Activated naive CD4-positive, alpha-beta T cell treated with anti-CD3 and anti-CD28 coated beads, Interleukin-2, amount 50 U/mL, for 24 hours (primary cell): ENCODE results near the gene PRR20E.
"Not testable (repeated sequence)": the region's sequence is repeated elsewhere in the genome, so short reads cannot be mapped to it uniquely, and the experiment has no call there.

ENCODE experiments used
- H3K27ac Mint-ChIP-seq: one replicate; pipeline ENCODE4 v1.8.0; 2021; ENCODE audit warnings: mild to moderate bottlenecking, mixed read lengths
- H3K27me3 Mint-ChIP-seq: one replicate; pipeline ENCODE4 v1.8.0; 2021; ENCODE audit warnings: mixed read lengths
- H3K36me3 Mint-ChIP-seq: one replicate; pipeline ENCODE4 v1.8.0; 2021; ENCODE audit warnings: mixed read lengths
- H3K4me1 Mint-ChIP-seq: one replicate; pipeline ENCODE4 v1.8.0; 2021; ENCODE audit warnings: mixed read lengths
- H3K4me3 Mint-ChIP-seq: one replicate; pipeline ENCODE4 v1.8.0; 2021; ENCODE audit warnings: mild to moderate bottlenecking, mixed read lengths
- H3K9me3 Mint-ChIP-seq: one replicate; pipeline ENCODE4 v1.8.0; 2021; ENCODE audit warnings: mixed read lengths

PRR20E gene

GRCh38 chr13:57166897-57167296, at the start of gene PRR20E:
TSS of gene PRR20E (plus strand) at chr13:57167197. CDS start at chr13:57167584, 387 bp downstream.
- not testable (repeated sequence) for H3K27me3 Mint-ChIP-seq, H3K4me1 Mint-ChIP-seq, H3K27ac Mint-ChIP-seq

DNA sequence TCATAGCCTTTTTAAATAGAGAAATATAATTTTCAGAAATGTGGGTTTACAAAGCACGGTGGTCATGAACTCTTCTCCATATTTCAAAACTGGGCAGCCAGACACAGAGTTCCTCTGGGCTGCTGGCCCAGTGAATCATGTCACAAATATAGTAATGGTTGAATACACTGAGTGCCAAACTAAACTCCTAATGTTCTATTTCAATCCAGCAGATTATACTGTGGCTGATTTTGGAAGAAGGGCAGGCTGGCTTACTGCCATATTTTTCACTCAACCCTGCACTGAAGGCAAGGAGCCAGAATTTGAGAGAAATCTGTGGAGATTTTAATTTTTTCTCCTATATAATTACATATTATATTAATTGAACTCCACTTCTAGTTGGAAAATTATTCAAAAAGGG, 43.3 kb upstream of the PRR20E start:
- H3K27me3 Mint-ChIP-seq: no peaks in the 10 kb centered on the region
- H3K4me3 Mint-ChIP-seq: no peak overlapping the region
- peaks cover 5% of the 10 kb centered on the region for H3K9me3 Mint-ChIP-seq
- H3K27ac Mint-ChIP-seq: no peak overlapping the region
- no peaks in the 10 kb centered on the region for H3K4me1 Mint-ChIP-seq
- no peaks in the 10 kb centered on the region for H3K36me3 Mint-ChIP-seq

More at GRCh38 chr13:57166897-57167296, at the start of gene PRR20E:
- H3K9me3 Mint-ChIP-seq, H3K4me3 Mint-ChIP-seq, H3K36me3 Mint-ChIP-seq: not testable (repeated sequence)

GRCh38 chr13:57128909-57129308, 38.1 kb upstream of the PRR20E start:
- no peak overlapping the region for H3K27ac Mint-ChIP-seq
- H3K9me3 Mint-ChIP-seq: peaks cover 5% of the 10 kb centered on the region
- no peak overlapping the region for H3K4me3 Mint-ChIP-seq
- H3K27me3 Mint-ChIP-seq: no peaks in the 10 kb centered on the region
- no peaks in the 10 kb centered on the region for H3K4me1 Mint-ChIP-seq
- H3K36me3 Mint-ChIP-seq: no peaks in the 10 kb centered on the region

DNA sequence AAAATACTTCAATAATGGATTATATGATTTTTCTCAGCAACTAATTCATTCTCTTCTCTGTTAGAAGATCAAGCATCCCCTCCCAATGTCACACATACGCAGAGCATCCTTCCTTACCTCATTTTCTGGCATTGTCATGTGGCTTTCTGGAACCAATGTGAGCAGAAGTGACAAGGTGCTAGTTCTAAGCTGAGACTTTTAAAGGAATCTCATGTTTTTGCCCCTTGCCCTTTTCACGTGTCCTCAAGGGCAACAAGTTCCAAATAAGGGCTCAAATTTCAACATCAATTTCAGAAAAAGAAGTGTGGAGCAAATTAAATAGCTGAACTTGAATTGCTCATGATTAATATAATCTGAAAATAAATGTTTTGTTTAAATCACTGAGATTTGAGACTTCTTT, 30.9 kb upstream of the PRR20E start:
- Mint-ChIP-seq H3K27ac (no peak overlapping the region), H3K4me1 (no peaks in the 10 kb centered on the region), H3K27me3 (no peaks in the 10 kb centered on the region), H3K9me3 (no peaks in the 10 kb centered on the region), H3K4me3 (no peak overlapping the region), H3K36me3 (no peaks in the 10 kb centered on the region)

DNA sequence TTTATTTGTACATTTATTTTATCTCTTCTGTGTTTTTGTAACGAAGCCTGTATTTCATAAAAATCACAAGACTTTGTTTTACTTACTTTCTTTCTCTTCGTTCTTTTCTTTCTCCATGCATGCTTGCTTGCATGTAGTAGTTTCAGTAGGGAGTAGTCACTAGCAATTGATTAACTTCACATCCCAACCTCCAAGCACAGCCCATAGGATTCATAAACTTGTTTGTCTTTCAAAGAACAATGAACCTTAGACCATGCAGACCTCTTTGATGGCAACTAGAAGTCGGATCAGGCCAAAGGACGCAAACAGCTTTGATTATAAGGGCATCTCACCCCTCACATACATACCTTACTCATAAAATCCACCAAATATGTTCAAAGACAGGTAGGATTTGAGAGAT, 29.4 kb upstream of the PRR20E start:
- Mint-ChIP-seq H3K4me1 (no peaks in the 10 kb centered on the region), H3K36me3 (no peaks in the 10 kb centered on the region), H3K4me3 (no peak overlapping the region), H3K9me3 (no peaks in the 10 kb centered on the region), H3K27me3 (no peaks in the 10 kb centered on the region), H3K27ac (no peak overlapping the region)

GRCh38 chr13:57138988-57139387, 28.0 kb upstream of the PRR20E start:
- Mint-ChIP-seq H3K9me3 (no peaks in the 10 kb centered on the region), H3K4me3 (no peak overlapping the region), H3K27me3 (no peaks in the 10 kb centered on the region), H3K27ac (no peak overlapping the region), H3K36me3 (no peaks in the 10 kb centered on the region), H3K4me1 (no peaks in the 10 kb centered on the region)

DNA sequence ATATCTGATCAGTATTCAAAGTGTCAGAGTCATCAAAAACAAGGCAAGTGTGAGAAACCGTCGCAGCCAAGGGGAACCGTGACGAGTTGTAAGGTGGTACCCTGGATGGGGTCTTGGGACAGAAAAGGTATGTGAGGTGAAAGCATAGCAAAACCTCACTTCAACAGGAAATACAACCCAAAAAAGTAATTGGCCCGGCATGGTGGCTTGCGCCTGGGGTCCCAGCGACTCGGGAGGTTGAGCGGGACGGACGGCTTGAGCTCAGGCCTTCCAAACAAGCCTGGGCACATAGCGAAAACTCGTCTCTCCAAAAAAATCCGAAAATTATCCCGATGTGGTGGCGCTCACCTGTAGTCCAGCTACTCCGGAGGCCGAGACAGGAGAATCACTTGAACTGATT, 27.2 kb upstream of the PRR20E start:
- H3K4me1 Mint-ChIP-seq, H3K9me3 Mint-ChIP-seq, H3K36me3 Mint-ChIP-seq, H3K27ac Mint-ChIP-seq, H3K4me3 Mint-ChIP-seq, H3K27me3 Mint-ChIP-seq: not testable (repeated sequence)

GRCh38 chr13:57140235-57140968, 26.6 kb upstream of the PRR20E start, which contains the start of gene PRR20A:
TSS of gene PRR20A (plus strand) at chr13:57140918. CDS start at chr13:57141305, 387 bp downstream.
- H3K36me3 Mint-ChIP-seq, H3K4me1 Mint-ChIP-seq, H3K27me3 Mint-ChIP-seq, H3K9me3 Mint-ChIP-seq, H3K4me3 Mint-ChIP-seq, H3K27ac Mint-ChIP-seq: not testable (repeated sequence)

DNA sequence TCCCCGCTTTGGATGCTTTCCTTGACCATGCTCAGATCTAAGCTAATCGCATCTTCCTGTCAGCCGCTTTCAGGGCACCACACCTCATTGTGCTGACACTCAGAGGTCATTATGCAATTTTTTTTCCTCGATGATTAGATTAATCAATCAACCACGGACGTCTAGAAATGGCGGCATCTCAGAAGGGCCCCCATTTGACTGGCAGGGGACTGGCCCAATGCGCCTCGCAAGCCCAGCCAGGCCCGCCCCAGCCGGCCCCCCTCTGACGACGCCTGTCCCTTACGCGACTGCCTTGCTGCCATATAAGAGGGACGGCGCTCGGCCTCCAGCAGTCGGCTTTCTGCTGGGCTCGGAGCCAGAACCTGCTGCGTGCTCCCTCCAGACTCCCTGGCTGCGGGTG, 19.8 kb upstream of the PRR20E start, which contains the start of gene PRR20B:
PRR20B (plus strand) TSS at position 301 of the 400 bp plus-strand sequence. CDS start 387 bp downstream, outside the sequence.
- not testable (repeated sequence) for H3K27me3 Mint-ChIP-seq, H3K4me1 Mint-ChIP-seq, H3K4me3 Mint-ChIP-seq, H3K27ac Mint-ChIP-seq, H3K9me3 Mint-ChIP-seq, H3K36me3 Mint-ChIP-seq

GRCh38 chr13:57148106-57148505, 18.9 kb upstream of the PRR20E start:
- not testable (repeated sequence) for H3K9me3 Mint-ChIP-seq, H3K4me3 Mint-ChIP-seq, H3K4me1 Mint-ChIP-seq, H3K36me3 Mint-ChIP-seq, H3K27me3 Mint-ChIP-seq, H3K27ac Mint-ChIP-seq

DNA sequence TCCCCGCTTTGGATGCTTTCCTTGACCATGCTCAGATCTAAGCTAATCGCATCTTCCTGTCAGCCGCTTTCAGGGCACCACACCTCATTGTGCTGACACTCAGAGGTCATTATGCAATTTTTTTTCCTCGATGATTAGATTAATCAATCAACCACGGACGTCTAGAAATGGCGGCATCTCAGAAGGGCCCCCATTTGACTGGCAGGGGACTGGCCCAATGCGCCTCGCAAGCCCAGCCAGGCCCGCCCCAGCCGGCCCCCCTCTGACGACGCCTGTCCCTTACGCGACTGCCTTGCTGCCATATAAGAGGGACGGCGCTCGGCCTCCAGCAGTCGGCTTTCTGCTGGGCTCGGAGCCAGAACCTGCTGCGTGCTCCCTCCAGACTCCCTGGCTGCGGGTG, 13.2 kb upstream of the PRR20E start, which contains the start of gene PRR20C:
PRR20C (plus strand) TSS at position 301 of the 400 bp plus-strand sequence. CDS start 387 bp downstream, outside the sequence.
- H3K27ac Mint-ChIP-seq, H3K9me3 Mint-ChIP-seq, H3K27me3 Mint-ChIP-seq, H3K4me1 Mint-ChIP-seq, H3K4me3 Mint-ChIP-seq, H3K36me3 Mint-ChIP-seq: not testable (repeated sequence)

GRCh38 chr13:57160332-57160731, 6.7 kb upstream of the PRR20E start, which contains the start of gene PRR20D:
TSS of gene PRR20D (plus strand) at chr13:57160632. CDS start at chr13:57161019, 387 bp downstream.
- H3K36me3 Mint-ChIP-seq, H3K4me3 Mint-ChIP-seq, H3K9me3 Mint-ChIP-seq, H3K4me1 Mint-ChIP-seq, H3K27me3 Mint-ChIP-seq, H3K27ac Mint-ChIP-seq: not testable (repeated sequence)

DNA sequence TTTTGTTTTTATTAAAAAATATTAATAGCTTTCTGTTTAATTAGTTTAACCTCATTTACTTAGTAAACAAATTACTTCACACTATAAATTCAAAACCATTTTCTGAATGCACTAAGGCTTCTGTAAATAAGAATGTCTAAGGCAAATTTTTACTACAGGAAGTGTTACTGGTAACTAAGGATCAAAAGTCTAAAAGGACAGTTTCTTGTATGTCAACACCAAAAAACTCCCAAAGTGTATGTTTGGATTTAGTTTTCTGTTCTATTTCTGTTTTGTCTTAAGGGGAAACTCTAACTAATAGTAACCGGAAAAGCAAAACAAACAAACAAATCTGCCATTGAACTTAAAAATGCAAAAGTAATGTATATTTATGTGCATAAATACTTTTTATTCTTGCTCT, 24.7 kb downstream of the PRR20E start:
- no peaks in the 10 kb centered on the region for H3K9me3 Mint-ChIP-seq
- no peaks in the 10 kb centered on the region for H3K4me1 Mint-ChIP-seq
- no peak overlapping the region for H3K27ac Mint-ChIP-seq
- H3K36me3 Mint-ChIP-seq: no peaks in the 10 kb centered on the region
- H3K4me3 Mint-ChIP-seq: no peak overlapping the region
- H3K27me3 Mint-ChIP-seq: no peaks in the 10 kb centered on the region

DNA sequence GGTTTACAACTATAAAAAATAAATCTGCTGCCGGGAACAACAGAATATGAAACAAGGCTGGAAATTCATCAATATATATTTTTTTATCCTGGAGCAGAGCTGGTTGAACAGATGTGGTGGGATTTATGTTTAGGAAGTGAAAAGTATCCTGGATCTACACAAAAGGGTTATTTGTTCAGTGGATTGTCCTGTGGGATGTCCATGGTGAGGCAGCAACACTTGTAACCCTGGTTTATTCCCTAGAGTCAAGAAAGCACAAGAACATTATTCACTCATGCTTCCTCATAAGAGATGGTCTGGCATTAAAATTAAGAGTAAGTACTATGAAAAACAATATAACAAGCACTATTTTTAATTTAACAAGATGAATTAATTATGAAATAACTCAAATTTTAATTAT, 46.0 kb downstream of the PRR20E start:
- no peaks in the 10 kb centered on the region for H3K27me3 Mint-ChIP-seq
- H3K36me3 Mint-ChIP-seq: no peaks in the 10 kb centered on the region
- H3K9me3 Mint-ChIP-seq: peaks cover 6% of the 10 kb centered on the region
- H3K27ac Mint-ChIP-seq: no peak overlapping the region
- H3K4me3 Mint-ChIP-seq: no peak overlapping the region
- H3K4me1 Mint-ChIP-seq: no peaks in the 10 kb centered on the region
